Stomach (tissue), 4 donors: ENCODE results near the gene GALNT18.

Experiments used
- CTCF ChIP-seq, 7 experiments: fragments of 450-650 bp in 4 of 7; fragments of 200-600 bp in 3 of 7; sonication (generic) in 3 of 7; IDR thresholded peaks; one replicate each; pipeline ENCODE4 v1.5.1; 2016 to 2019; ENCODE audit warnings: antibody characterized with exemption in 7 of 7, control low read depth in 2 of 7, mild to moderate bottlenecking in 1 of 7
- POLR2A ChIP-seq, 4 donors: fragments of 450-650 bp; IDR thresholded peaks; one replicate each; pipeline ENCODE4 v1.6.1; 2016; ENCODE audit warnings: antibody characterized with exemption in 4 of 4, control low read depth in 2 of 4, mild to moderate bottlenecking in 1 of 4, moderate library complexity in 1 of 4
- POLR2AphosphoS5 ChIP-seq, 3 donors: sonication (generic); formaldehyde crosslinking; IDR thresholded peaks; one replicate each; pipeline ENCODE4 v1.6.1; 2016; ENCODE audit warnings: antibody characterized with exemption in 3 of 3

DNA sequence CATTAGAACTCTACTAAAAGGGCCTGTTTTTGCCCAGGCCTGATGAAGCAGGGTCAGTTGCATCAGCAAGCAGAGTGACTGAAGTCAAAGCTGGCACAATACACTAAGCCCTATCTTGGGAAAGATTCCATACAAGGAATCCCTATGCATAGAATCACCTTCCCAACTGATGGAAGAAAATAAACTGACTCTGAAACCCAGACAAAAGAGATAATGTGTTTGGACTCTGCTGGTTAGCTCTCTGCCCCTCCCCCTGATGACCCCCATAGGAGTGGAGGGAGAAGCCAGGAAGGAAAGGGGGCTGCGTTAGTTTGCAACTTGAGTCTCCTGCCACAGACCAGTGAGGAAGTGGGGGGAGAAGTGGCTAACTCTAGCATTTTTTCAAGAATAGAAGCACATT lies 32.9 kb downstream of the GALNT18 start:
- no peak for TF ChIP-seq CTCF (IDR thresholded peaks at IDR 0.05)
- no peak for TF ChIP-seq POLR2A (IDR thresholded peaks at IDR 0.05)
- no peak for TF ChIP-seq POLR2AphosphoS5 (IDR thresholded peaks at IDR 0.05)
